GM12878 (cell line): Measurements from ENCODE around the gene TENT5A. TPM values are rescaled to one million over a fixed set of nuclear protein-coding genes. Genes with fewer than 3 reads are reported as not detected.

ENCODE experiments used
- ATAC-seq: fragments of 200-7000 bp; cut with Tn5 transposase; 3 replicates; pipeline ENCODE4 v1.9.1; 2020; ENCODE audit warnings: mild to moderate bottlenecking, moderate library complexity
- BruUV-seq: library from RNA; stranded (reverse); fragments of 400-500 nt; replicated peaks from 2 replicates; lab custom pipeline; 2021; lab: Mats Ljungman, UMichigan
- CTCF ChIA-PET: fragments of 300-600 bp; sonication (Branson Sonifier 250); formaldehyde crosslinking; extraction: SDS; loops from one replicate; lab custom pipeline; 2021; ENCODE audit warnings: inconsistent platforms; lab: Yijun Ruan, JAX
- POLR2A ChIA-PET: fragments of 350-600 bp; formaldehyde crosslinking; extraction: SDS; loops from one replicate; lab custom pipeline; 2021; ENCODE audit warnings: inconsistent platforms; lab: Charles Lee
- RAD21 ChIA-PET: fragments of 300-600 bp; sonication (Branson Sonifier 250); formaldehyde crosslinking; loops from one replicate; lab custom pipeline; 2023; ENCODE audit warnings: antibody characterized with exemption; ENCODE audit not compliant: unreplicated experiment; lab: Charles Lee
- SMC1A ChIA-PET: fragments of 300-600 bp; sonication (Branson Sonifier 250); formaldehyde crosslinking; loops from one replicate; lab custom pipeline; 2023; ENCODE audit not compliant: unreplicated experiment, uncharacterized antibody; lab: Charles Lee
- DNase-seq: peaks from one replicate; pipeline ENCODE4 v3.0.0-alpha.2; 2011; ENCODE audit warnings: low read depth, low spot score
- FAIRE-seq: peaks from 3 replicates; lab custom pipeline; 2011; peaks lifted over from hg19 to GRCh38; lab: Jason Lieb, UNC
- H2AFZ ChIP-seq: 2 replicates; pipeline ENCODE4 v1.6.0; 2011; ENCODE audit warnings: low read depth, low read length, control low read depth; ENCODE audit not compliant: control insufficient read depth
- H3K27ac ChIP-seq: 2 replicates; pipeline ENCODE4 v1.5.1; 2011; ENCODE audit warnings: control low read depth; ENCODE audit not compliant: control insufficient read depth, insufficient read depth
- H3K27me3 ChIP-seq, 2 experiments: replicated peaks in 1 of 2; 2 replicates each; pipeline versions ENCODE4 v1.6.0 to v1.6.1; 2011; ENCODE audit warnings: low read length in 1 of 2; ENCODE audit not compliant: control insufficient read depth in 2 of 2, insufficient read depth in 2 of 2
- H3K36me3 ChIP-seq, 2 experiments: 2 replicates each; pipeline ENCODE4 v1.5.1; 2011; ENCODE audit warnings: low read length in 1 of 2; ENCODE audit not compliant: control insufficient read depth in 2 of 2, insufficient read depth in 2 of 2
- H3K4me1 ChIP-seq: 2 replicates; pipeline ENCODE4 v1.6.1; 2011; ENCODE audit warnings: mild to moderate bottlenecking, low read length, moderate library complexity, mixed read lengths; ENCODE audit not compliant: control insufficient read depth, insufficient read depth
- H3K4me2 ChIP-seq: 2 replicates; pipeline ENCODE4 v1.6.0; 2011; ENCODE audit warnings: control low read depth; ENCODE audit not compliant: control insufficient read depth, insufficient read depth
- H3K4me3 ChIP-seq: fragments of 200-600 bp; sonication (generic); 2 replicates; pipeline ENCODE4 v1.5.1; 2016
- H3K79me2 ChIP-seq: 2 replicates; pipeline ENCODE4 v1.6.0; 2011; ENCODE audit warnings: low read length; ENCODE audit not compliant: control insufficient read depth, insufficient read depth
- H3K9ac ChIP-seq: 2 replicates; pipeline ENCODE4 v1.8.0; 2011; ENCODE audit warnings: low read length, control low read depth, mixed read lengths; ENCODE audit not compliant: control insufficient read depth, insufficient read depth
- H3K9me3 ChIP-seq: replicated peaks from 3 replicates; pipeline ENCODE4 v1.5.1; 2011; ENCODE audit warnings: mild to moderate bottlenecking, low read length; ENCODE audit not compliant: control insufficient read depth, insufficient read depth
- H4K20me1 ChIP-seq: 2 replicates; pipeline ENCODE4 v1.6.0; 2011; ENCODE audit not compliant: control insufficient read depth, insufficient read depth
- ATF7 ChIP-seq: fragments of 450-650 bp; IDR thresholded peaks from 2 replicates; pipeline ENCODE4 v1.6.1; 2016; ENCODE audit warnings: low read depth, mild to moderate bottlenecking
- BCL11A ChIP-seq: IDR thresholded peaks from 2 replicates; pipeline ENCODE4 v1.6.1; 2011; ENCODE audit warnings: low read depth, low read length
- BMI1 ChIP-seq: fragments of 450-650 bp; IDR thresholded peaks from 2 replicates; pipeline ENCODE4 v1.6.1; 2016; ENCODE audit warnings: mild to moderate bottlenecking, moderate library complexity, borderline replicate concordance
- CREB1 ChIP-seq: IDR thresholded peaks from 2 replicates; pipeline ENCODE4 v1.6.1; 2012; ENCODE audit warnings: low read depth, mild to moderate bottlenecking, inconsistent platforms
- DPF2 ChIP-seq: fragments of 450-650 bp; IDR thresholded peaks from 2 replicates; pipeline ENCODE4 v1.6.1; 2017; ENCODE audit warnings: mild to moderate bottlenecking
- HDAC6 ChIP-seq: fragments of 200-600 bp; sonication (generic); IDR thresholded peaks from one replicate; pipeline ENCODE4 v1.8.0; 2017; ENCODE audit warnings: antibody characterized with exemption; ENCODE audit not compliant: unreplicated experiment
- NFYA ChIP-seq: IDR thresholded peaks from 2 replicates; pipeline ENCODE4 v1.6.1; 2011; ENCODE audit warnings: low read depth, mild to moderate bottlenecking, low read length, improper control_type of control experiment, borderline replicate concordance
- SREBF2 ChIP-seq: IDR thresholded peaks from 2 replicates; pipeline ENCODE4 v1.6.1; 2012; ENCODE audit warnings: mild to moderate bottlenecking, low read length
- ZNF207 ChIP-seq: fragments of 450-650 bp; IDR thresholded peaks from 2 replicates; pipeline ENCODE4 v1.6.1; 2014; ENCODE audit warnings: antibody characterized with exemption, mild to moderate bottlenecking, borderline replicate concordance
- WGBS: methylation state at CpG from one replicate; pipeline ENCODE4 v1.1.6; 2016; ENCODE audit warnings: low lambda C conversion rate; ENCODE audit not compliant: insufficient replicate concordance, insufficient coverage; ENCODE audit errors: missing lambda C conversion rate; 5-methylcytosine and 5-hydroxymethylcytosine counted together
- in situ Hi-C: fragments of 300-500 bp; cut with MboI; formaldehyde crosslinking; loops from 9 replicates; pipeline ENCODE4 v1.14.3; 2018; ENCODE audit warnings: mixed read lengths
- intact Hi-C: fragments of 100-400 bp; cut with micrococcal nuclease; formaldehyde crosslinking; loops from one replicate; pipeline ENCODE4 v1.14.2; 2022; ENCODE audit not compliant: unreplicated experiment
- polyA plus RNA-seq, 11 experiments: library from polyadenylated mRNA; depleted of rRNA in 4 of 11; unstranded in 6 of 11; stranded (reverse) in 5 of 11; fragments of >200 nt; fragmentation: Nextera tagmentation in 4 of 11; fragmentation: Illumina TruSeq in 1 of 11; extraction: Ambion mirVana in 4 of 11; extraction: Trizol in 1 of 11; gene quantifications; 1 replicate in 1 of 11; 2 replicates in 10 of 11; pipeline versions ENCODE4 v1.2.1 to v1.2.3, GENCODE V29; 2011 to 2016; ENCODE audit warnings: inconsistent platforms in 2 of 11, missing spikeins in 2 of 11, low read depth in 1 of 11
- total RNA-seq, 4 experiments: library from RNA; depleted of rRNA in 3 of 4; stranded (reverse); fragments of >200 nt in 3 of 4; fragmentation: Illumina TruSeq in 1 of 4; extraction: Trizol in 1 of 4; gene quantifications; 2 replicates each; pipeline versions ENCODE4 v1.2.1 to v1.2.3, GENCODE V29; 2013 to 2021

Gene TENT5A
- total and polyA plus RNA-seq, 10 of the 15 experiments (the other 5 are each of a cell fraction or from before 2014, with no cell fraction given), result 0.25 to 9.6 (median 0.48) TPM

DNA sequence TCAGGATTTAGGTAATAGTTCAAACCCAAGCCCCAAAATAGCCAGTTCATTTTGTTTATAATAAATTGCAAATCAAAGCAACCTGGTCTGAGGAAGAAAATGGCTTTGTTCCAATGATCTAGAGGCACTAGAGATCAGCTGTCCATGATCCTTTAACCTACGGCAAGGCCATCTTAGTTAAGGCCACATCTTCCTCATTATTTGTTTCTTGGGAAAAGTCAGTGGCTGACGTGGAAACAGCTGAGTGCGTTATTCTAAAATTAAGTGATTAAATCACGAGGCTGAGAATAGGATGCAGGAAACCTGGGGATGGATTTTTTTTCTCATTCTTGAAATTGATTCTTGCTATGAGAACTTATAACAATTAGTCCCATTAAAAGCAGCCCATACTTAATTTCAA, 10.1 kb upstream of the TENT5A start:
- no peaks in the 10 kb centered on the region; the same call in 2 of the 3 replicates for H3K9me3 ChIP-seq
- SMC1A ChIA-PET, result interaction anchor here (0.6 to 1.9 kb wide), 5 partner anchors 10 to 280 kb away, joined by 3 to 5 read pairs (median 3); no protein-coding TSS in a partner anchor
- H3K36me3 ChIP-seq, result no peaks in the 10 kb centered on the region
- TF ChIP-seq ATF7, result no peak
- TF ChIP-seq ZNF207, result no peak
- TF ChIP-seq BCL11A, result no peak
- TF ChIP-seq SREBF2, result no peak
- TF ChIP-seq CREB1, result no peak
- TF ChIP-seq NFYA, result no peak
- no peak for TF ChIP-seq DPF2
- no peak for TF ChIP-seq BMI1
- TF ChIP-seq HDAC6, result no peak
- intact Hi-C loops, result no loop called here
- in situ Hi-C loops, result no loop called here
- no peaks in the 10 kb centered on the region for H4K20me1 ChIP-seq
- RAD21 ChIA-PET, result interaction anchor here (1.0 to 1.4 kb wide), 2 partner anchors 182 to 234 kb away, joined by 3 read pairs; no protein-coding TSS in a partner anchor
- CTCF ChIA-PET, result interaction anchor here (1.4 to 1.6 kb wide), 2 partner anchors 9 to 11 kb away, joined by 3 to 4 read pairs; no protein-coding TSS in a partner anchor
- no peaks in the 10 kb centered on the region for H3K79me2 ChIP-seq
- ATAC-seq (no peak), DNase-seq (no peak), FAIRE-seq (no peak)
- H3K4me1 ChIP-seq, result no peaks in the 10 kb centered on the region
- no peak overlapping the region for H3K4me2 ChIP-seq
- 21% methylated on average over 4 of the region's 4 CpGs for WGBS
- H2AFZ ChIP-seq, result no peak overlapping the region
- BruUV-seq, result no TSS peak
- H3K4me3 ChIP-seq, result no peak overlapping the region
- POLR2A ChIA-PET, result interaction anchor here (0.6 to 1.4 kb wide), 3 partner anchors 16 to 273 kb away, joined by 3 read pairs; no protein-coding TSS in a partner anchor
- no peaks in the 10 kb centered on the region for H3K27me3 ChIP-seq
- H3K9ac ChIP-seq, result no peak overlapping the region
- H3K27ac ChIP-seq, result no peak overlapping the region
